Temporal lobe (tissue), 1 donor: ENCODE results near the gene GPR161. TPM values are rescaled to one million over a fixed set of nuclear protein-coding genes. Genes with fewer than 3 reads are reported as not detected.

ENCODE experiments used
- total RNA-seq: library from RNA; depleted of rRNA; stranded (reverse); fragments of >200 nt; gene quantifications from one replicate; pipeline ENCODE4 v1.2.3, GENCODE V29; 2014

The GPR161 gene
- total RNA-seq, 1 donor from 2014 or later, result 72.0 TPM

Other genes with a start within 250 kb of the GPR161 start
- gene ADCY10, start 222.8 kb downstream of the GPR161 start, total RNA-seq, result 0.25 TPM
- gene DCAF6, start 200.2 kb downstream of the GPR161 start, total RNA-seq, result 54.1 TPM
- gene MPC2, start 199.9 kb downstream of the GPR161 start, total RNA-seq, result 40.3 TPM
- 71.5 TPM for gene TIPRL, start 42.0 kb upstream of the GPR161 start, total RNA-seq
- gene SFT2D2, start 89.1 kb upstream of the GPR161 start, total RNA-seq, result 37.1 TPM
- gene TBX19, start 143.9 kb upstream of the GPR161 start, total RNA-seq, result 0.25 TPM